Ascending aorta (tissue), 2 donors: ENCODE data around the gene ANKRD9. TPM values are rescaled to one million over a fixed set of nuclear protein-coding genes. Genes with fewer than 3 reads are reported as not detected.

Experiments
- DNase-seq, 2 donors: peaks; one replicate each; pipeline ENCODE4 v3.0.0-alpha.2; 2019; ENCODE audit warnings: low spot score in 2 of 2
- H3K27ac ChIP-seq, 2 donors: fragments of 200-600 bp; sonication (generic); one replicate each; pipeline ENCODE4 v1.5.1; 2016 to 2017; ENCODE audit warnings: mild to moderate bottlenecking in 1 of 2
- H3K27me3 ChIP-seq: fragments of 200-600 bp; sonication (generic); one replicate; pipeline ENCODE4 v1.5.1; 2017
- H3K36me3 ChIP-seq, 2 donors: fragments of 200-600 bp; sonication (generic); one replicate each; pipeline ENCODE4 v1.5.1; 2016
- H3K4me1 ChIP-seq, 2 donors: fragments of 200-600 bp; sonication (generic); one replicate each; pipeline ENCODE4 v1.5.1; 2016 to 2017; ENCODE audit warnings: mild to moderate bottlenecking in 1 of 2
- H3K4me3 ChIP-seq, 2 donors: fragments of 200-600 bp; sonication (generic); one replicate each; pipeline ENCODE4 v1.5.1; 2016 to 2017; ENCODE audit warnings: mild to moderate bottlenecking in 1 of 2
- H3K9me3 ChIP-seq, 2 donors: fragments of 200-600 bp; sonication (generic); one replicate each; pipeline ENCODE4 v1.5.1; 2016
- intact Hi-C: fragments of 100-400 bp; cut with DNase I; formaldehyde crosslinking; loops from one replicate; pipeline ENCODE4 v1.15.1; 2023
- total RNA-seq: library from RNA; depleted of rRNA; stranded (reverse); fragments of >200 nt; gene quantifications from one replicate; pipeline ENCODE4 v1.1.0, GENCODE V29; 2016
- TF ChIP-seq, protein P1 (sequence below), 3 experiments: fragments of 200-600 bp in 2 of 3; fragments of 450-650 bp in 1 of 3; sonication (generic) in 2 of 3; IDR thresholded peaks; one replicate each; pipeline ENCODE4 v1.5.1; 2016 to 2019; ENCODE audit warnings: antibody characterized with exemption in 3 of 3, mild to moderate bottlenecking in 1 of 3, moderate library complexity in 1 of 3

Gene ANKRD9, protein sequence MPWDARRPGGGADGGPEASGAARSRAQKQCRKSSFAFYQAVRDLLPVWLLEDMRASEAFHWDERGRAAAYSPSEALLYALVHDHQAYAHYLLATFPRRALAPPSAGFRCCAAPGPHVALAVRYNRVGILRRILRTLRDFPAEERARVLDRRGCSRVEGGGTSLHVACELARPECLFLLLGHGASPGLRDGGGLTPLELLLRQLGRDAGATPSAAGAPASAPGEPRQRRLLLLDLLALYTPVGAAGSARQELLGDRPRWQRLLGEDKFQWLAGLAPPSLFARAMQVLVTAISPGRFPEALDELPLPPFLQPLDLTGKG
- total RNA-seq, result 118 TPM

DNA sequence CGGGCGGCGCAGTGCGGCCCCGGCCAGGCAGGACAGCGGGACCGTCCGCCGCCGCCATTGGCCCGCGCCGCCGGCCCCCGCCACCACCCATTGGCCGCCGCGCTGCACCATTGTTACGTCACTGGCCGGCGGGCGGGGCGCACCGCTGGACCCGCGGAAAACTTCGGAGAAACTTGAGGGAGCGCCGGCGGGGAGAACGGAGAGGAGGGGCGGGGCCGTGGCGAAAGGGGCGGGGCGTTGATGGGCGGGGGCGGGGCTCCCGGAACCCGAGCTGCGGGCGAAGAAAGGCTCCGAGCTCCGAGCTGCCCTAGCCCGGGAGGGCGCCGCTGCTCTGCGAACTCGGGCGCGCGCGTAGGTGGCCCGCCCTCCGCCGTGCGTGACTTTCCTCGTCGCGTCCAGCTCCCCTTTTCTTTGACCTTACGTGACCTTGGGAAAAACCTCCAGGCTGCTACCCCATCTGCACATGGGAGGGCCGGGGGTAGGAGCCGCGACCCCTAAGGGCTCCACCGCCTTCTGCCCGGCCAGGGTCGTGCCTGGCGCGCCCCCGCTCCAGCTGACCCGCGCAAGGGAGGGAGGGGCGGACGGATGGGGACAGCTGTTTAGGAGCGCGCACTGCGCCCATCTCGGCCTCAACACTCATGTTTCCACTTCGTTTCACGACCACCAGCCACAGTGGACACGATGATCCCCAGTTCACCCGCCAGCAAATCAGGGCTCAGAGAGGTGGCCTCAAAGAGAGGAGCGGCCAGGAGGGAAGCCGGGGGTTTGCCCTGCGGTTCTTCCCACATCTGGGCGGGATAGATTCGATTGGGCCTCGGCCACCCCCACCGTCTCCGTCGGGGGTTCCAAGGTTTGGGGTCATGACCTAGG lies at the start of gene ANKRD9:
Gene ANKRD9 (minus strand): TSS at position 31 of the 870 bp plus-strand sequence. CDS start 1,887 bp downstream, outside the sequence.
- H3K27ac ChIP-seq, result peak within 1 kb of the TSS; percentile 78 to 92
- peak within 1 kb of the TSS; percentile 71 to 87 for H3K4me3 ChIP-seq
- intact Hi-C loops, result loop anchor here (1.0 to 10.0 kb wide), 6 partner anchors 14 to 748 kb away; partner anchors contain the start of genes HSP90AA1, PPP2R5C and RCOR1
- H3K36me3 ChIP-seq, result no peaks in the 10 kb centered on the region
- DNase-seq, result peak; percentile 79 to 97
- H3K9me3 ChIP-seq, result no peaks in the 10 kb centered on the region
- no peaks in the 10 kb centered on the region for H3K27me3 ChIP-seq
- H3K4me1 ChIP-seq, result peaks cover 8% of the 10 kb centered on the region in 2 donors
- TF ChIP-seq, protein P1, sequence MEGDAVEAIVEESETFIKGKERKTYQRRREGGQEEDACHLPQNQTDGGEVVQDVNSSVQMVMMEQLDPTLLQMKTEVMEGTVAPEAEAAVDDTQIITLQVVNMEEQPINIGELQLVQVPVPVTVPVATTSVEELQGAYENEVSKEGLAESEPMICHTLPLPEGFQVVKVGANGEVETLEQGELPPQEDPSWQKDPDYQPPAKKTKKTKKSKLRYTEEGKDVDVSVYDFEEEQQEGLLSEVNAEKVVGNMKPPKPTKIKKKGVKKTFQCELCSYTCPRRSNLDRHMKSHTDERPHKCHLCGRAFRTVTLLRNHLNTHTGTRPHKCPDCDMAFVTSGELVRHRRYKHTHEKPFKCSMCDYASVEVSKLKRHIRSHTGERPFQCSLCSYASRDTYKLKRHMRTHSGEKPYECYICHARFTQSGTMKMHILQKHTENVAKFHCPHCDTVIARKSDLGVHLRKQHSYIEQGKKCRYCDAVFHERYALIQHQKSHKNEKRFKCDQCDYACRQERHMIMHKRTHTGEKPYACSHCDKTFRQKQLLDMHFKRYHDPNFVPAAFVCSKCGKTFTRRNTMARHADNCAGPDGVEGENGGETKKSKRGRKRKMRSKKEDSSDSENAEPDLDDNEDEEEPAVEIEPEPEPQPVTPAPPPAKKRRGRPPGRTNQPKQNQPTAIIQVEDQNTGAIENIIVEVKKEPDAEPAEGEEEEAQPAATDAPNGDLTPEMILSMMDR (IDR thresholded peaks at IDR 0.05), result no peak

DNA sequence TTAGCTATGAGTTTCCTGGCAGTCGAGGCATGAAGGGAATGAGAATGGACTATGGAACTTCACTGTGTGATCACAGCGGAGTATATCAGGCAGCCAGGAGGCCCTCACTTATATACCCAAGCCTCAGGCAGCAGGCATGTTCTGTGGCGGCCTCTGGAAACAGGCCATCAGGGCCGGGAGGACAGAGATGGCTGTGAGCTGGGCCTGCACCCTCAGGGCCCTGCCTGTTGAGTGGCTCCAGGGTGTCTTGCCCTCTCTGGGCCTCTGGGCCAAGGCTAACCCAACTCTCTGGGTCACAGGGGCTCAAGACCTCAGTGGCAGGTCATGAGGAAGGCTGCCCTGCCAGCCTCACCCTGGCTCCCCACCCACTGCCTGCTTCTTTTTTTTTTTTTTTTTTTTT lies 49.0 kb upstream of the ANKRD9 start:
- intact Hi-C loops, result no loop called here
- no peak for DNase-seq
- TF ChIP-seq, protein P1 (IDR thresholded peaks at IDR 0.05), result no peak
- Histone ChIP-seq H3K9me3 (no peaks in the 10 kb centered on the region), H3K4me1 (no peaks in the 10 kb centered on the region), H3K4me3 (no peak overlapping the region), H3K27me3 (no peaks in the 10 kb centered on the region), H3K36me3 (no peaks in the 10 kb centered on the region), H3K27ac (no peak overlapping the region)

DNA sequence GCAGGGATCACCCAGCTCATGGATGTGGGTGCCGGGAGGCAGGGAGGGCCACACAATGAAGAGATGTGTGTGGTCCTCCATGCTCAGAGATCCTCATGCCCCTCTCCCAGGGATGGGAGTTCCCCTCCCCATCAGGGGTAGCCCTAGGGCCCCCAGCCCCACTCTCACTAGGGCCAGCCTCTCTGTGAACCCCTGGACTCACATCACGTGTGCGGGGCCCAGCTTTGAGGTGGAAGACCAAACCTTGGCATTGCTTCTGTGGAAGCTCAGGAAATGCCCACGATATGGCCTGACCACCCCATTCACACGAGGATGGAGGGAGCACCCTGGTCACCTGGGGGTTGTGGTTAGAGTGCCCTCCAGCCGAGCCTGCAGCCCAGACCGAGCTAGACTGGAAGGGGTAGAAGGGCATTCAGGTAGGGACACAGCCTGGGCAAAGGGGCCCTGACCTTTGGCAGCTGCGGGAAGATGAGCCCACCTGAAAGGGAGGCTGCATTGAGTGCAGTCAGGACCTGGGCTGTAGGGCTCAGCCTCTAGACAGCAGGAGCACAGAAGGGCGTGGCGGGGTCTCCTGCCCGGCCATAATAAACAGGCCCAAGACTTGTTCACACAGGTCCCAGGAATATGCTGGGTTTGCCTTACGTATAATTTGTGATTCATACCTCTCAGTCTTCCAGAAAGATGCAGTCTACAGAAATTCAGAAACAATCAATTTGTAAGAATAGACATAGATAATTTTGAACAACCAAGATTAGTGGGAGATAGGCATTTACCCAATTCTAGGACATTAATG lies 48.1 kb upstream of the ANKRD9 start:
- Histone ChIP-seq H3K27ac (no peak overlapping the region), H3K27me3 (no peaks in the 10 kb centered on the region), H3K4me1 (no peaks in the 10 kb centered on the region), H3K9me3 (no peaks in the 10 kb centered on the region), H3K4me3 (no peak overlapping the region), H3K36me3 (no peaks in the 10 kb centered on the region)
- intact Hi-C loops, result no loop called here
- no peak for DNase-seq
- TF ChIP-seq, protein P1 (IDR thresholded peaks at IDR 0.05), result no peak

DNA sequence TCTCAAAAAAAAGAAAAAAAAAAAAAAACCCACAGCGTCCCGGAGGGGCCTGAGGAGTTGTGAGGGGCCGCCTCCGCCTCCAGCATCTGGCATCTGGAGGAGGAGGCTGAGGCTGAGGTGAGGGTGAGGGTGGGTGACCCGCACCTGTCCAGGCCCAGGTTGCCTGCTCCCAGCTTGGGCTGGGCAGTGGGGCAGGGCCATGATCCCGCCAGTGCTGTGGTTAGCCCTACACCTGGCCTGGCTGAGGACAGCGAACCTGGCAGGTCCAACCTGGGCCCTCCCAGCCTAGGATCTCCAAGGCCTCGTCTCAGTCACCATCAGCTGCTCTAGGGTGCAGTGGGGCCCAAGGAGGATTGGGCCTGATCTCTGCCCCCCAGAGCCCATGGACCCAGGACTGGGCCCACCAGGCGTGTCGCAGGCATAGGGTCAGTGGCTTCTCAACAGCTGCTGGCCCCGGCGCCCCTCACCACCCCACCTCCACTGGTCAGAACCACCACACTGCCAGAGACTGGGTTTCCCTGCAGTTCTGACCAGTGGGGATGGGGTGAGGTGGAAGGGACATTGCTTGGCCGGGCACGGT lies 46.6 kb upstream of the ANKRD9 start:
- intact Hi-C loops, result no loop called here
- H3K36me3 ChIP-seq, result no peaks in the 10 kb centered on the region
- TF ChIP-seq, protein P1 (IDR thresholded peaks at IDR 0.05), result no peak
- no peaks in the 10 kb centered on the region for H3K4me1 ChIP-seq
- H3K4me3 ChIP-seq, result no peak overlapping the region
- H3K9me3 ChIP-seq, result no peaks in the 10 kb centered on the region
- H3K27me3 ChIP-seq, result no peaks in the 10 kb centered on the region
- no peak overlapping the region for H3K27ac ChIP-seq
- DNase-seq, result no peak
